ENCODE measurements around the gene NME9.
"Not testable (repeated sequence)": the region's sequence is repeated elsewhere in the genome, so short reads cannot be mapped to it uniquely, and the experiment has no call there.

NME9 gene

GRCh38 chr3:138378331-138378730, 48.7 kb upstream of the NME9 start:
- no peaks in the 10 kb centered on the region for H3K4me1 ChIP-seq (ENCODE audit: control insufficient read depth, insufficient read depth, low read length)
- H3K9me3 ChIP-seq (ENCODE audit: control insufficient read depth, insufficient read depth, low read depth, low read length): no peaks in the 10 kb centered on the region
- H3K4me3 ChIP-seq (ENCODE audit: low read depth, low read length): no peak overlapping the region
- CTCF ChIA-PET: interaction anchor here (1.7 kb wide), 1 partner anchor 50 kb away, joined by 5 read pairs; no protein-coding TSS in a partner anchor
- TF ChIP-seq EGR2 (tag by site-specific recombination; IDR thresholded peaks at IDR 0.05; ENCODE audit: low read depth) (no peak), ZNF16 (tag by site-specific recombination; IDR thresholded peaks at IDR 0.05; ENCODE audit: low read depth) (no peak), ZNF777 (tag by site-specific recombination; IDR thresholded peaks at IDR 0.05; ENCODE audit: borderline replicate concordance) (no peak), ZNF555 (tag by site-specific recombination; conservative IDR thresholded peaks at IDR 0.05) (no peak), ZNF792 (tag by site-specific recombination; IDR thresholded peaks at IDR 0.05) (no peak), ZNF544 (tag by site-specific recombination; IDR thresholded peaks at IDR 0.05) (no peak), ZNF211 (tag by site-specific recombination; IDR thresholded peaks at IDR 0.05; ENCODE audit: low read depth) (no peak), ZNF138 (tag by site-specific recombination; IDR thresholded peaks at IDR 0.05; ENCODE audit: borderline replicate concordance) (no peak), ZNF660 (tag by site-specific recombination; IDR thresholded peaks at IDR 0.05) (no peak), BCL11A (tag by site-specific recombination; IDR thresholded peaks at IDR 0.05; ENCODE audit: low read depth) (no peak), ZNF10 (tag by site-specific recombination; IDR thresholded peaks at IDR 0.05) (no peak)
- TF ChIP-seq, protein P1, sequence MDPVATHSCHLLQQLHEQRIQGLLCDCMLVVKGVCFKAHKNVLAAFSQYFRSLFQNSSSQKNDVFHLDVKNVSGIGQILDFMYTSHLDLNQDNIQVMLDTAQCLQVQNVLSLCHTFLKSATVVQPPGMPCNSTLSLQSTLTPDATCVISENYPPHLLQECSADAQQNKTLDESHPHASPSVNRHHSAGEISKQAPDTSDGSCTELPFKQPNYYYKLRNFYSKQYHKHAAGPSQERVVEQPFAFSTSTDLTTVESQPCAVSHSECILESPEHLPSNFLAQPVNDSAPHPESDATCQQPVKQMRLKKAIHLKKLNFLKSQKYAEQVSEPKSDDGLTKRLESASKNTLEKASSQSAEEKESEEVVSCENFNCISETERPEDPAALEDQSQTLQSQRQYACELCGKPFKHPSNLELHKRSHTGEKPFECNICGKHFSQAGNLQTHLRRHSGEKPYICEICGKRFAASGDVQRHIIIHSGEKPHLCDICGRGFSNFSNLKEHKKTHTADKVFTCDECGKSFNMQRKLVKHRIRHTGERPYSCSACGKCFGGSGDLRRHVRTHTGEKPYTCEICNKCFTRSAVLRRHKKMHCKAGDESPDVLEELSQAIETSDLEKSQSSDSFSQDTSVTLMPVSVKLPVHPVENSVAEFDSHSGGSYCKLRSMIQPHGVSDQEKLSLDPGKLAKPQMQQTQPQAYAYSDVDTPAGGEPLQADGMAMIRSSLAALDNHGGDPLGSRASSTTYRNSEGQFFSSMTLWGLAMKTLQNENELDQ (tag by site-specific recombination; IDR thresholded peaks at IDR 0.05; ENCODE audit: low read depth): no peak
- TF ChIP-seq, protein P2, sequence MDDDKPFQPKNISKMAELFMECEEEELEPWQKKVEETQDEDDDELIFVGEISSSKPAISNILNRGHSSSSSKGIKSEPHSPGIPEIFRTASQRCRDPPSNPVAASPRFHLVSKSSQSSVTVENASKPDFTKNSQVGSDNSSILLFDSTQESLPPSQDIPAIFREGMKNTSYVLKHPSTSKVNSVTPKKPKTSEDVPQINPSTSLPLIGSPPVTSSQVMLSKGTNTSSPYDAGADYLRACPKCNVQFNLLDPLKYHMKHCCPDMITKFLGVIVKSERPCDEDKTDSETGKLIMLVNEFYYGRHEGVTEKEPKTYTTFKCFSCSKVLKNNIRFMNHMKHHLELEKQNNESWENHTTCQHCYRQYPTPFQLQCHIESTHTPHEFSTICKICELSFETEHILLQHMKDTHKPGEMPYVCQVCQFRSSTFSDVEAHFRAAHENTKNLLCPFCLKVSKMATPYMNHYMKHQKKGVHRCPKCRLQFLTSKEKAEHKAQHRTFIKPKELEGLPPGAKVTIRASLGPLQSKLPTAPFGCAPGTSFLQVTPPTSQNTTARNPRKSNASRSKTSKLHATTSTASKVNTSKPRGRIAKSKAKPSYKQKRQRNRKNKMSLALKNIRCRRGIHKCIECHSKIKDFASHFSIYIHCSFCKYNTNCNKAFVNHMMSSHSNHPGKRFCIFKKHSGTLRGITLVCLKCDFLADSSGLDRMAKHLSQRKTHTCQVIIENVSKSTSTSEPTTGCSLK (tag by site-specific recombination; IDR thresholded peaks at IDR 0.05): no peak
- no peak overlapping the region for H3K27ac ChIP-seq (ENCODE audit: extremely low read depth, low read depth, low read length)
- no peaks in the 10 kb centered on the region for H3K36me3 ChIP-seq (ENCODE audit: control insufficient read depth in 2 of 2, insufficient read depth in 1 of 2, low read length in 2 of 2)
- POLR2A ChIA-PET: no interaction called here

DNA sequence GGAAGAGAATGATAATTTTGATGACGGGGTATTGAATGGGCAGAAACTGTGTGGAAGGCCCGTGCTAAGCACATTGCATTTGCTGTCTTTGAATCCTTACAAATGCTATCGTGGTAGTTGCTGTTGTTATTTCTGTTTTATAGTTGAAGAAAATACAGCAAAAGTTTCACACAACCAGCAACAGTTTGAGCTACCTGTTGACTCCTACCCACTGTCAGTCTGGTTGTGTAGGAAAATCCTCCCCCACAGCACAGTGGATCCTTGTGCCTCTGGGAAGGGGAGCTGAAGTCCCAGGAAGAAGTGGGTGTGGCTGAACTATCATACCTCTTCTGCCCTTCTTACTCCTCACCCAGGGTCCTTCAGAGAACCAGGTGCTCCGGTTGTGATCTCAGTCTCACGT, 48.2 kb upstream of the NME9 start:
- H3K4me3 ChIP-seq (ENCODE audit: low read depth, low read length): no peak overlapping the region
- H3K4me1 ChIP-seq (ENCODE audit: control insufficient read depth, insufficient read depth, low read length): no peaks in the 10 kb centered on the region
- ChIA-PET CTCF (interaction anchor here (1.7 kb wide), 1 partner anchor 49 kb away, joined by 5 read pairs; no protein-coding TSS in a partner anchor), POLR2A (no interaction called here)
- TF ChIP-seq ZNF623 (tag by site-specific recombination; IDR thresholded peaks at IDR 0.05) (no peak), SCRT2 (tag by site-specific recombination; IDR thresholded peaks at IDR 0.05) (peak; percentile 94), SCRT1 (tag by site-specific recombination; IDR thresholded peaks at IDR 0.05; ENCODE audit: borderline replicate concordance) (peak; percentile 85)
- no peaks in the 10 kb centered on the region for H3K9me3 ChIP-seq (ENCODE audit: control insufficient read depth, insufficient read depth, low read depth, low read length)
- no peak overlapping the region for H3K27ac ChIP-seq (ENCODE audit: extremely low read depth, low read depth, low read length)
- H3K36me3 ChIP-seq (ENCODE audit: control insufficient read depth in 2 of 2, insufficient read depth in 1 of 2, low read length in 2 of 2): no peaks in the 10 kb centered on the region

DNA sequence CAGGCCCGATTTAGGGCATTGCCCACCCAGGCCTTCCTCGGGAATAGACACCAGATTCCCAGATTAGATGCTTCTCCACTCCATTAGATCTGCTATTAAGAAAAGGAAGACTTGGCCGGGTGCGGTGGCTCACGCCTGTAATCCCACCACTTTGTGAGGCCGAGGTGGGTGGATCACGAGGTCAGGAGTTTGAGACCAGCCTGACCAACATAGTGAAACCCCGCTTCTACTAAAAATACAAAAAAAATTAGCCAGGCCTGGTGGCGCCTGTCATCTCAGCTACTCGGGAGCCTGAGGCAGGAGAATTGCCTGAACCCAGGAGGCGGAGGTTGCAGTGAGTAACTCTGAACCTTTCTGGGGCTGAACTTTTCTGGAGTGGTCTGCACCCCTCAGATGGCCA, 47.6 kb upstream of the NME9 start:
- H3K36me3 ChIP-seq (ENCODE audit: control insufficient read depth in 2 of 2, insufficient read depth in 1 of 2, low read length in 2 of 2); H3K4me1 ChIP-seq (ENCODE audit: control insufficient read depth, insufficient read depth, low read length); POLR2A ChIA-PET; H3K9me3 ChIP-seq (ENCODE audit: control insufficient read depth, insufficient read depth, low read depth, low read length); H3K4me3 ChIP-seq (ENCODE audit: low read depth, low read length); H3K27ac ChIP-seq (ENCODE audit: extremely low read depth, low read depth, low read length): not testable (repeated sequence)
- CTCF ChIA-PET: interaction anchor here (1.7 kb wide), 1 partner anchor 49 kb away, joined by 5 read pairs; no protein-coding TSS in a partner anchor
